ENCODE results near the gene KIRREL3.
A peak's percentile ranks its signal among the peaks of the same experiment; 100 is the strongest.

Gene KIRREL3

DNA sequence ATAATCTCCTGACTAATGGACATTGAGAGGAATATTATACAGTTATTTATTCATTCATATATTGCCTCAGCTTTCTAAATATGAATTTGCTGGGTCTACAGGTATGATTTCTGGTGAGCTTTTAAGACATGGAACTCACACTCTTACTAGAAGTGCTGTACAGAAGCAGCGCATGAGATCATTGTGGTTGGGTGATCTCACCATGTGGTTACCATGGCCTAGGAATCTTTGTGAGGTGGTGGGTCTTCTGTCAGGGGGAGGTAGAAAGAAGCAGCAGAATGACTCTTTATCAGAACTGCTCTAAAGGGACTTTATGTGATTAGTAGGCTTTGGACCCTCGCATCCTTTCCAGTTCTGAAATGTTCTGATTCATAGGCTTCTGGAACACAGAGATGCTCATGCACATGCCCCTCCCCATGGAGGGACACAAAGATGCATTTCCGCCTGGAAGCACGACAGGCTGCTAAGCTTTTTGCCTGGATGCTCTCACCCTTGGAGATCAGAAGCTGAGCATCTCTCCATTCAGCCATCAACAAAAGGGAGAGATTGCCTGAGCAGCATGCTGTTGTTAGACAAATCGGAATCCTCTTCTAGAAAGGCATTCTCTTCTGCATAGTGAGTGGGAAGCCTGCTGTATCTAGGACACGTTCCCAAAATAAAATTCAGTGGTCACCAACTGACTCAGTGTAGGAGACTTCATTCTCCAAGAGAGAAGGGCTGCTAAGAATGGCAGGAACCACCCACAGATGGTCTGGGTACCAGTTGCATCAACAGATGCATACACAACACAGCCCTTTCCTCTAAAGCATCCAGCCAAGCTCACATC, 51.3 kb downstream of the KIRREL3 start:
- DNase-seq: no peak

DNA sequence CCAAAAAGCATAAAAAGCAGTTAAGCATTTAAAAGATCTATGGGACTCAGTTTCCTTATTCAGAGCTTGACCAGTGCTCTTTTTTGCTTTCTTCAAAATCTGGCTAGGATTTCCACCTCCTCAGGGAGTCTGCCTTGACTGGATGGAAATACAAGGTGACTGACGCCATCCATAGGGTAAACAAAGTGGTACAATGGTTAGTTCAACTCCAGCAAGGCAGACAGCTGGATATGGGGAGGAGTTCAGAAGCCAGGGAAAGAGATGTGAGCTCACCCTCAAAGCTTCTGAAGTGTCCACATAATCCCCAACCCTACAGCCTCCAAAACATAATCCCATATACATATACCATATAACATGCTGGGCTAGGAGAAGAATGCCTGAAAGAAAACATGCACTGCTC, 52.0 kb downstream of the KIRREL3 start:
- no peak for DNase-seq

DNA sequence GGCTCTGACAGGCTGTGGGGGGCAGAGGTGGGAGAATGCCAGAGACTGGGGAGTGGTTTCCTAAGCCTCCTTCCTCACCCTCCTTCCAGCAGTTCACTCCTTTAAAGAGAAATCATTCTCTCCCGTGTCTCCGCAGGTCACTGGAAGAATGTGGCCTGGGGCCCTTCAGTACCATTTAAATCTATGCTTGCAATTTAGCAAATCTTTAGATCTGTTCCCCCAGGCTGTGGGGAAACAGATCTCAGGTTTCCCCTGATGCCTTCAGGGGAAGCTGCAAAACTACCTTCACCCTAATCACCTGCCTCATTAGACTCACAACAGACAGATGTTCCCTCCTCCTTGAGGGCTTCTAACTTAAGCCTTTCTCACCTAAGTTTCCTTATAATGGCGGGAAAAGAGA, 55.3 kb downstream of the KIRREL3 start:
- DNase-seq: no peak

DNA sequence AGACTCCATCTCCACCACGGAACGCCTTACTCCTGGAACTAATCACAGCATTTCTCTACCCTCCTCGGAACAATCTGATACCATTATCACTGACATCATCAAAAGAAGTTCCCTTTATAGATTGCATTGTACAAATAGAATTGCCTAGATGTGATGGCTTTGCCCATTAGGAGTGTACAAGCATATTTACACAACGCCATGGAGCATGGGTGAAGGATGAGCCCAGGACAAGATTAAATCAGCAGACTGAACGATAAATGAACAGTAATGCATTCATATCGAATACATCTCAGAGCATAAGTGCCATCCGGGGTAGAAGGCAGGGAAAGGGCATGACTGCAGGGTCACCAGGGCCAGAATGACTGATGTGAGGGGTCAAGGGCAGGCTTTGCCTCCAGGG, 57.3 kb downstream of the KIRREL3 start:
- DNase-seq: no peak

DNA sequence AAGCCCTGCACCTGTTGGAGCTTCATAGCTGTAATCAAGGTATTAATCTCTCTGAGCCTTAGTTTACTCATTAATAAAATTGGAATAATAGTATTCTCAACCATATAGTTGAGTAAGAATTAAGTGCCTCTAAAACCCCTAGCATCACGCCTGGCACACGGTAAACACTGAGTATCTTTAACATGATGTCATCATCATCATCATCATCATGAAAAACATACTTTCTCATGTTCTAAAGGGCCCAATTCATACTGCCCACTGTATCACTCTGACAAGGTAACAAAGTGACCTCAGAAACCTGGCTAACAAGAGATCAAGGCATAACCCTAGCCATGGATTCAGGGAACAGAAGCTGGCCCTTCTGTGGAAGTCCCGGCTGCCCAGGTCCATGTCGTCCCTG, 58.4 kb downstream of the KIRREL3 start:
- DNase-seq: no peak

DNA sequence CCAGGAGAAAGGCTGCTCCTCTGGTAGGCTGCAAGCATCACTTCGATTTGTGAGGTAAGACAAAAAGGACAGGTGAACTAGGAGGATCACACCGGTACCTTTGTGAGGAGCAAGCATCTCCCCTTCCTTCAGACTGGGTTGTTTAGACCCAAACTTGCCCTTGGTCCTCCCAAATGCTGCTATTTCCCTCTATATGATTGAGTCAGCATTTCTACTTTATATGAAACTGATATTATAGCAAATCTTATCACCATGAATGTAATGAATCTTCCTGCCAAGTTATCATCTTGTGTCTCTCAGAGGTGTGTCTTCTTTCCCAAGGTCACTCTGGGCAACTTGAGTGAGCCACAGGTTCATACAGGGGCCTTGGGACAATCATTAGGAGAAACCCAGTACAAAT, 61.0 kb downstream of the KIRREL3 start:
- no peak for DNase-seq

DNA sequence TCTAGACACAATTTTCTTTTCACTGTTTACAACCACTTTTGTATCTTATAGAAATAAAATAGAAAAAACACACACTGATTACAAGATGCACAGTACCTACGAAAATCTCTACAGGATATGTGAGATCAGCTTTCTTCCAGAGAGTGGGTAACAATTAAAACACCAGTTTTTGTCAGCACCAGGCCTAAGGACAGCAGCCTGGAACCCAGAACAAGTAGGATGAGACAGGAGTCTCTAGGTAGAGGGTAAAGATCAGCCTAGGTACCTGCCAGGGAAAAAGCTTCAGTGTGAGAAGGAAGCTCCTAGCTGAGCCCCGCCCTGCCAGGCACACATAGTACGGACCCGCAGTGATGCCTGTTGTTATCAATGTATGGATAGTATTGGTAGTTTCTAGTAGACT, 61.9 kb downstream of the KIRREL3 start:
- no peak for DNase-seq

DNA sequence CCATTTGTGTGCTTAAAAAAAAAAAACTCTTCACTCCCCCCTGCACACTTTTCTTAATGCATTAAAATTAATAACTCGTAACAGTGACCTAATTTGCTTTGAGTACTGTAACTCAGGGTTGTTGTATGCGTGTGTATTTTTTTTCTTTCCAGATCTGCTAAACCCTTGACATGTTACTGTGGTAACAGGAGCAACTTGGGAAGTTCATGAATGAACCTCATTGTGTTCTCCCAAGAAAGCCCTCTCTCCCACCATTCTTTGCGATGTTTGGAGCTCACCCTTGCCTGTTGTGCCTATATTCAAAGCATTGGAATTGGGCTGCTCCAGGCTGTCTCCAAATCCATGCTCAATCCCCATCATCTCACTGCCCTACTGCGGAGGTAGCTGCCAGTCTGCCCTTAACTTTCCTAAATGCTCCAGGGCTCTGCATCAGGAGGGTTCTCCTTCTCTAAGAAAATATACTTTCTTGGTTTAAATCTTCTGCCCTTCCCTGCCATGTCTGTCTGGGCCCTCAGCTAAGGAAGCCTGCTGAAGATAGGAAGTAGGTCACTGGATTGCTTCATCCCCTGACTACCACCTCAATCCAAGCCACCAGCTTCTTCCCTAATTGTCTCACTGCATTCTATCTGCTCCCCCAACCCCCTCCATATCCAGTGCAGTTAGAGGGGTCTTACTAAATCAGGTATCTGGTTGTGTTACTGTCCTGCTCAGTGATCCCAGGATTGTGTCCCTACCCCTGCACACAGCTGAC, 70.3 kb downstream of the KIRREL3 start:
- no peak for DNase-seq

DNA sequence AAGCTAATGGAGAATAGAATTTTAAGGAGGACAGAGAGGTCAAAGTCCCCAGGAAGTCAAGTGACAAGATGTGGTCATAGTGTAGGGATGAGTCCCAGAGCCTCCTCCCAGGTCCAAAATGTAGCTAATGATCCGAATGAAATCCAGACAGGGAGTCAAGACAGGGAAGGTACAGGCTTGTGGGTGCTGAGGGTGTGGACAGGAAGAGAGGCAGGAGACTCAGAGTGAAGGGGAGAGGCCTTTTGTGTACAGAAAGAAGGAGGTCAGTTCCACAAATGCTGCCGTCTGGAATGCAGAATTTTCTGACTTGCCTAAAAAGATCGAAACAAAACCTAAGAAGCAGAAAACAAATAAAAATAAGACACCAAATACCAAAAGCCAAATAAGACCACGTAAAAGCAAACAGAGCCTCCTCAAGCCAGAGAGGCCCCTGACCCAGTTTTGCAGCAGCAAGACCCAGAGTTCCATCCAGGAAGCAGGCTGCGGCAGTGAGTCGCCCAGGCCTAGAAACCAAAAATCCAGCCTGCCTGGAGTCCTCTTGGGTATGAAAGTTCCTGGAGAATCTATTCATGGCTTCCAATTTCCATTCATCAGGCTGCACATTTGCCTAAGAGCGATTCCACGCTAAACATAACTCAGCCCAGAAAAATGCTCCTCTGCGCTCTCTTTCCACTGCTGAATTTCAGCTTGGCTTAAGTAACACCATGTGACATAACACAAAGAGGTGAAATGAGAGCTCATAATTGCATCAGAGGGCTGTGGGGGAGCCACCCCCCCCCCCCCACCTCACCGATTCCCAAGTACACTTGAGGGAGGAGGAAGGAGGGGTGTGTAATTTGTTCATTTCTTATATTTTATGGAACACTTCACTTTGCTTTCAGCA, 71.2 kb downstream of the KIRREL3 start:
- no peak for DNase-seq

DNA sequence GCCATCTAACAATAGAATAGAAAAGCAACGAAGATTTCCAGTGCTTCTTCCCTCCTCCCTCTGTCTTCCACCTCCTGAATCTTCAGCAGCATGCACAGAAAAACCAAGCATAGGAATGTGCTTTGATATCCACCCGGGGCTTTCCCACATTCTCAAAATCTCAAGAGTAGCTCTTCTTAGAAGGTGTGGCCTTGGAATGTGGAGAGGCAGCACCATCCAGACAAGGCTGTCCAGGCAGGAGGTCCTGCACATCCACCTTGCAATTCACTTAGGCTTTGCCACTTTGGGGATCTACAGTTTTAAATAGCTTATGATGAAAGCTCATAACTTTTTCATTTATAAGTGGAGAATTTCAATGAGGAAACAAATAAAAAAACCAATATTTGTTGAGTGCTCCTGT, 72.9 kb downstream of the KIRREL3 start:
- DNase-seq: no peak

DNA sequence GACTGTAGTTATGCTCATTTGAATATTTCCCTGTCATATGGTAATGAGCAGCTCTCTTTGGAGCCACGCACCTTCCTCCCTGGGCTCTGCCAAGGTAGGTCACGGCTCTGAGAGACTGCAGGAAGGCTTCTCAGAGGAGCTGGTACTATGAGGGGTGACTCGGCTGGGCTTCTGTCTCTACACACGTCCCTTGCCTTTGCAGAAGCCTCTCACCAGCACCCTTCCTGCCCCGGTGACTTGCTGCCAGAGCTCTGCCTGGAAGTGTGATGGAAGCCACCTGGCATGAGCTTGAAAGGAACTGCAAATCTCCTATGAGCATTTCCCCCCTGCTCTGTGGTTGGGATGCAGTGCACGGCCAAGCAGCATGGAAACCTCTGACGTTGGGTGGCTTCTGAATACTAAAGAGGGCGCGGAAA, 74.2 kb downstream of the KIRREL3 start:
- no peak for DNase-seq

DNA sequence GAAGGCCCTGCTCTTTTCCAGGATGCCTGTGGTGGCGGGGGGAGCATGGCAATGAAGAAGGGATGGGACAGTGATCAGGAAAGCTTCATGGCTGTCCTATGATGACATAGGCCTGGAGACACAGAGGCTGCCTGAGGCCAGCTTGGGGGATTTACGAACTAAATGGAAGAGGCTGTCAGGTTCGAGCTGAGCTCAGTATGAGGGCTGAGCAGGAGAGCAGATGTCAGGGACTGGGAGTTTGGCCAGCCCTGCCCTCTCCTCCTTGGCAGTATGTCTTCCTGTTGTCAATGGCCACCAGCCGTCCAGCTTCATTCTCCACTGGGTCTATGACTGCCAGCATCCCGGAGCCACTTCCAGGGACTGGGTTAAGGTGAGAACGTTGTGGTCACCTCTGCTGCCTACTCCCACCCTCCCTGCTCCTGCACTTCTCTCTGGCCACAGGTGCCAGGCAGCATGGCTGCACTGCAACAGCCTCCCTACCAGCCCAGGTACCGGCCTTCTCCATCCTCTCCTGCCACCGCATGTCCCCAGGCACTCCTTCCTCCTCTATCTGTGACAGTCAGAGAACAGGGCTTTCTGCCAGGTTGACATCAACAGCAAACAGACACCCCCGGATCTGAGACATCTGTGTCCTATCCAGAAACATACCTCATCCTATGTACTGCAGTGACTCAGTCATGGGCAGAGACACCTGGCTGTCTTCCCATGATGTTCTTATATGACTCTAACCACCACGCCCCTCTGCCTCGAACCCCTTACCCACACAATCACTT, 75.1 kb downstream of the KIRREL3 start:
- DNase-seq: peak in 1 of 2 experiments; percentile 22

DNA sequence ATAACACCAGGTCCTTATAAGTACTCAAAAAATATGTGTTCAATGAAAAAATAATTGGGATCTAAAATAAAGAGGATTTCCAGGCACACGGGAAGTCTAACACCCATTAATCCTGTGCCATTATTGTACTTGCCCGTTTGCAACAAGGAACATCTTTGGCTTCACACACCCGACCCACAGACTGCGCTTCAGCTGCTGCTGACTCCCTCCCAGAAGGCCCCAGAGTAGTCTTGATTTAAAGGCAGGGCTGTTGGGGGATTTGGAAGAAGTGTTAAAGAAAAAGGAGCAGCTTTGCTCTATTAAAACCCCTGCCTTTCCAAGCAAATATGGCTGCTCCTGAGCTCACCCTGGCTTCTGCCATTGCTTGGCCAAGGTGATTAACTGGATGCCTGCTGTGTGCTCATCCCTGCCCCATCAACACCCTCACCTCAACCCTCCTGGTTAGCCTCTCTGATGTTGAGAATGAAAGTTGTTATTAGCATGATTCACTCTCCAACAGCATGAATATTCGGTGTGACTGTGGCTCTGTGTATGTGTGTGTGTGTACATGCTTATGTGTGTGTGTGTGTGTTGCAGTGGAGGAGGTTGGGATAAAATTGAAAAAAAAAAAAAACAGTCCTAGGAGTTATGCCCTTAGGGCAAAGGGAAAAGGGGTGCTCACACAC, 76.1 kb downstream of the KIRREL3 start:
- no peak for DNase-seq

DNA sequence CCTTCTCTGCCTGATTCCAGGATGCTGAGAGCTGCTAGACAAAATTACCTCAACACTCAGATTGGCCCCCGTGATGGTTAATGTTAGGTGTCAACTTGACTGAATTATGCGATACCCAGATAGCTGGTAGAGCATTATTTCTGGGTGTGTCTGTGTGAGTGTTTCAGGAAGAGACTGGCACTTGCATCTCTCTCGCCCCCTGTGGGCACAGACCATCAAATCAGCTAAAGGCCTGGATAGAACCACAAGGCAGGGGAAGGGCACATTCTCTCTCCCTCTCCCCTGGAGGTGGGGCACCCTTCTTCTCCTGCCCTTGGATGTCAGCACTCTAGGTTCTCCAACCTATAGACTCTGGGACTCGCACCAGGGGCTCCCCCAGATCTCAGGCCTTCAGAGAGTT, 79.7 kb downstream of the KIRREL3 start:
- no peak for DNase-seq

DNA sequence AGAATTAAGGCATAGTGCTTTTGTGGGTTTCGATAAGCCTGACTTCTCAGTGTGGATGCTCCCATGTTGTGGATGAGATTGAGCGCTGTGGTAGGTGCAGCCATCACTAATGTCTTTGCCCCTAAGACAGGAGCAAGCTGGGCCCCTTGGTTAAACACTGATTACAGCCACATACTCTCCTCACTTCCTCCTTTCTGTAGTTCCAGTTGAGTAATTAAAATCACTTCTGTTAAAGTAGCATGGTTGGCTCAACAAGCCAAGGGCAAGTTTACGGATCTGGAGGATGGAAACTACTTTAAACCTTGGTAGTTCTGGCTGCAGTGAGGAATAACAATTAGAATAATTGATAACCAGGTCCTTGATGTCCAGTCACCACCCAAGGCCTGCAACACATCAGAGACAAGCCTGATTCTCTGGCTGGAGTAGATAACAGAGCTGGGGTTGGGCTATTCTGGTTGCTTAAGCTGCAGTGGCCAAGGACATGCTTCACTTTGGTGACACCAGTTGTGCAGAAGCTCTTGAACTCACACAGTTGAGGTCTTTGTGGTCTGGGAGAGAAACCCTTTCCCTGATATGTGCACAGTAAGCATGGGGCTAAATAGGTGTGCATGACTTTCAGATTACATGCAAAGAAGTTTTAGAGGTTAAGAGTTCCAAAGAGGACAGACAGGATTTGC, 81.3 kb downstream of the KIRREL3 start:
- DNase-seq: no peak

DNA sequence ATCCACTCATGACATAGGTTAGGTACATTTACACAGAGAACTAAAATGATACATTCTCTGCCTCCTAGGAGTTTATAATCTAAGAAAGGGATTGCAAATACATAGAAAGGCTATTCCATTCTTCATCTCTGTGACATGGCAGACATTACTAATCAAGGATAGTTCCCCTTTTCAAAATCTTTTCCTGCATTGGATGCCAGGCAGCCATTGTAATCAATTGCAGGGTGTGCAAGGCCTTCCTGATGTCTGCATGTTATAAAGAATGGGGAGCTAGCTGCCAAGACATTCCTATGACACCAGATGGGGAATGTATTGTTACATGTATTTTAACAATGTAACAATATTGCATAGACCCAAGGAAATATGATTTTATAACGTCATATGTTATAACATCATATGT, 82.0 kb downstream of the KIRREL3 start:
- no peak for DNase-seq

DNA sequence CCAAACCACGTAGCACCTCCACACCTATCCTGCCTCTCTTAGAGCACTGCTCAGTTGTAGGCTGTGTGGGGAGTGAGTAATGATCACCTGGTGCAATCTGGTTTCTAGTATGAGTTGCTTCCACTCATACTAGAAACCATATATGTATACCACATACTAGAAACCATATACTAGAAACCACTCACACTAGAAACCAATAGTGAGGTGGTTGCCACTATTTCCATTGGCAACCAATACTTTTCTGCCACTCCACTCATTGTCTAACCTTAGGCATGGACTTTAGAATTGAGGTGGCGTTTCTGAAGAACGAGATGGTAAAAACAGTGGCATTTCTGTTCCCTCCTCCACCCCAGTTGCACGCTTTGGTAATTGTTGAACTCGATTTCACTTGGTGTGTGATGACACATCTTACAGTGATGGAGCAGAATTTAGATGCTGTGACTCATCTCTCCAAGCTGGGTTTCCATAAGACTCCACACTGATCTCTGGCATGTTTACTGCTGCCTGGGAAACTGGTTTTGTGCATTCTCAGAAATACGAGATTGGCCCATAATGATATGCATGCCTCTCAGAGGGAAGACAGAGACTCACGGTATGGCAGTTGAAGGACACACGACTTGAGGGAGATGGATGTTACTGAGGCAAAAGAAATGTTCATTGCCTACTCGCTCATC, 82.9 kb downstream of the KIRREL3 start:
- no peak for DNase-seq

DNA sequence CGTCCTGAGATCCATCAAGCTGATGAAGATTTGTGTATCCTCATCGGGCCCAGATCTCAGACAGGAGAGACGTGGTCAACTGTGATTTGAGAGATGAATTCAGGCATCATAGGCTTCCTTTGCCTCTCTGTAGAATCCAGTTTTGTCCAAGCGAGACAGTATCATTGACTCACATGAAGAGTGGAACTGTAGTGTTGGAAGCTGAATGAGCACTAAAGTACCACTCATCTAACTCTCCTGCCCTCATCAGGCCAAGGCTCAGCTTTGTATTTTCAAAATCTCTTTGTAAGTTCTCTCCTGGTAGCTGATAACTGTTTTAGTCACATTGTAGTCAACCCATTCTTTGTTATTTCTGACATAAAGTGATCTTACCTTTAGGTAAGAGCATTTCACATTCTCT, 85.1 kb downstream of the KIRREL3 start:
- no peak for DNase-seq

DNA sequence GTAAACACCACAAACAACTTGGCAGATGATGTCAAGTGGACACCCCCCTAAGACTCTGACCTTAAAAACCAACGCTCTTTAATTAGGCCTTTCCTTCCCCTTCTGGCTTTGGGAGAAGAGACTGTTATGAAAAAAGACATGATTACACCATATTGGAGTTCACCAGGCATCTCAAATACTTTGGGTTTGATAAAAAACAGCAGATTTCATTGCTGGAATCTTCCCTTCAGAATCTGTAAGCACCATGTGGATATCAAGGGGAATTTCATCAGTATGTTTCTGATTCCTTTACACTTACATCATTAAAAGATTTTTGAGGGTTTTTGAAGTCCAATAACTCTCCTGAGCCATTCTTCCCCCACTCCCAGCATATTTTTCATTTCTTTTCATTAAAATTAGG, 85.6 kb downstream of the KIRREL3 start:
- no peak for DNase-seq

DNA sequence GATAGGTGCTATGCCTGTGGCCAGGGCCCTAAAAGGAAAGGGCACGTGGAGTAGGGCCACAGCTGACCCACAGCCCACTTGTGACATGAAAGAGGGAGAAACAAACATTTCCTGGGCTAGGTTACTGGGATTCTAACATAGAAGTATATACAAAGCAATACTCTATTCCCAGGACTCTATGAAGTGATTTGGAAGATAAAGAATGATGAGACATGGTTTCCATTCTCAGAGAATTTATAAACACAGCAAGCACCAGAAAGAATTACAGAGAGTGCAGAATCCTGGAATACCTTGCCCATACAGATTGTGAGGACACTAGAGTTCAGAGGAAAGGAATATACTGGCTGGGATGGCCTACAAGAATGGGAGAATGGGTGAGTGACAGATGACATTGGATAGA, 86.4 kb downstream of the KIRREL3 start:
- DNase-seq: no peak

DNA sequence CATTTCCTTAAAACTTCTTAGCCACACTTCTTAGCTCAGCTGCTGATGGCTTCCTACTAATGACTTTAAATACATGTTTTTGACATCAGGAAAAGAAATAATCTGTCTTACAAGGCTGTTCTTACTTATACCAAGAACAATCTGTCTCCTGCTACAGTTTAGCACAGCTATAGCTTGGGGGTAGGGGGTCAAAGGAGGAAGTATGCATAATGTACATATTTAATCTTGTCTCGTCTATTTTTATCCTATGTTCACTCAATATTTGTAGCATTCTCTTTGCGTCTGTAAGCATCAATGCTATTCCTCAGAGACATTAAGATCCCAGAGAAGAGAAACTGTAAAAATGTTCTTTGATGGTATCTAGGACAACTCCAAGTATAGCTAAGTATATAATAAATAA, 96.0 kb downstream of the KIRREL3 start:
- no peak for DNase-seq

Data from NCI-H2081 (cell line).